Esophagus muscularis mucosa (tissue), 3 donors: ENCODE results near the gene MSI2.

Source experiments
- CTCF ChIP-seq, 3 experiments: fragments of 200-600 bp in 2 of 3; fragments of 450-650 bp in 1 of 3; sonication (generic) in 2 of 3; IDR thresholded peaks; one replicate each; pipeline ENCODE4 v1.5.1; 2017 to 2019; ENCODE audit warnings: antibody characterized with exemption in 3 of 3, mild to moderate bottlenecking in 2 of 3, moderate library complexity in 1 of 3
- POLR2A ChIP-seq: fragments of 450-650 bp; IDR thresholded peaks from one replicate; pipeline ENCODE4 v1.6.1; 2017; ENCODE audit warnings: antibody characterized with exemption, moderate library complexity, mild to moderate bottlenecking, low read depth
- POLR2AphosphoS5 ChIP-seq, 2 donors: sonication (generic); formaldehyde crosslinking; IDR thresholded peaks; one replicate each; pipeline ENCODE4 v1.6.1; 2017; ENCODE audit warnings: antibody characterized with exemption in 2 of 2

DNA sequence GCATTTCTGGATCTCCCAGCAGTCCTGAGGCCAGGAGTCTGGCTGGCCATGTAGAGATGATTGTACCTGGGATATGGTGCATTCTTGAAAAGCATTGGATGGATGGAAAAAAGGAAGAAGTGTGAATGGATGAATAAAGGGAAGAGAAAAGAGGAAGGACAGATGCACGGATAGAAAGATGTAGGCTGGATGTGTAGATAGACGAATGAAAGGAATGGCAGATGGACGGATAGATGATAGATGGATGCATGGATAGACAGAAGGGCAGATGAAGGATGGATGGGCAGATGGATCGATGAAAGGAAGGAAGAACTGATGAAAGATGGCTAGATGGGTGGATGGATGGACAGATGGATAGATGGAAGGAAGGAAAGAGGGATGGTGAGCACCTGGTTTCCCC lies 210.9 kb downstream of the MSI2 start:
- TF ChIP-seq CTCF (IDR thresholded peaks at IDR 0.05) (no peak), POLR2A (no peak), POLR2AphosphoS5 (IDR thresholded peaks at IDR 0.05) (no peak)
